H9 (cell line): ENCODE results near the gene NAP1L1. TPM values are rescaled to one million over a fixed set of nuclear protein-coding genes. Genes with fewer than 3 reads are reported as not detected.

Source experiments
- DNase-seq: peaks from one replicate; pipeline ENCODE4 v3.0.0-alpha.2; 2017
- H2AFZ ChIP-seq: one replicate; pipeline ENCODE4 v1.6.1; 2013; ENCODE audit warnings: mild to moderate bottlenecking, low read length, control low read depth, moderate library complexity
- H2AK5ac ChIP-seq: 2 replicates; pipeline ENCODE4 v1.6.1; 2013; ENCODE audit warnings: low read length, control low read depth, mixed read lengths; ENCODE audit not compliant: insufficient read length
- H2BK120ac ChIP-seq: one replicate; pipeline ENCODE4 v1.6.1; 2013; ENCODE audit warnings: low read depth, mild to moderate bottlenecking, low read length, control low read depth, inconsistent platforms; ENCODE audit not compliant: poor library complexity, severe bottlenecking
- H2BK12ac ChIP-seq: 2 replicates; pipeline ENCODE4 v1.6.1; 2013; ENCODE audit warnings: low read length, control low read depth, mixed read lengths, low read depth; ENCODE audit not compliant: insufficient read length
- H2BK15ac ChIP-seq: 2 replicates; pipeline ENCODE4 v1.6.1; 2013; ENCODE audit warnings: low read depth, low read length, control low read depth
- H2BK20ac ChIP-seq: one replicate; pipeline ENCODE4 v1.6.1; 2013; ENCODE audit warnings: low read depth, mild to moderate bottlenecking, low read length, control low read depth, inconsistent platforms; ENCODE audit not compliant: poor library complexity, severe bottlenecking
- H2BK5ac ChIP-seq: 2 replicates; pipeline ENCODE4 v1.6.1; 2013; ENCODE audit warnings: low read length, control low read depth, mixed read lengths; ENCODE audit not compliant: insufficient read length
- H3K14ac ChIP-seq: 2 replicates; pipeline ENCODE4 v1.6.1; 2013; ENCODE audit warnings: low read length, control low read depth; ENCODE audit not compliant: insufficient read depth
- H3K18ac ChIP-seq: 2 replicates; pipeline ENCODE4 v1.6.1; 2013; ENCODE audit warnings: low read depth, mild to moderate bottlenecking, mixed read lengths, low read length, control low read depth; ENCODE audit not compliant: insufficient read length
- H3K23ac ChIP-seq: 2 replicates; pipeline ENCODE4 v1.6.1; 2013; ENCODE audit warnings: low read length, control low read depth, mixed read lengths, low read depth; ENCODE audit not compliant: insufficient read length
- H3K23me2 ChIP-seq: 2 replicates; pipeline ENCODE4 v1.6.1; 2013; ENCODE audit warnings: low read depth, mild to moderate bottlenecking, mixed read lengths, low read length, control low read depth; ENCODE audit not compliant: insufficient read length, poor library complexity, severe bottlenecking
- H3K27ac ChIP-seq: 2 replicates; pipeline ENCODE4 v1.5.1; 2013; ENCODE audit warnings: low read length, control low read depth, mixed read lengths, low read depth; ENCODE audit not compliant: insufficient read length
- H3K27me3 ChIP-seq: 2 replicates; pipeline ENCODE4 v1.6.1; 2013; ENCODE audit warnings: low read length, control low read depth, inconsistent platforms; ENCODE audit not compliant: insufficient read depth
- H3K4ac ChIP-seq: 2 replicates; pipeline ENCODE4 v1.6.1; 2013; ENCODE audit warnings: low read depth, mild to moderate bottlenecking, control low read depth, inconsistent platforms, low read length, moderate library complexity
- H3K4me1 ChIP-seq: 2 replicates; pipeline ENCODE4 v1.6.1; 2013; ENCODE audit warnings: low read length, control low read depth, inconsistent platforms; ENCODE audit not compliant: insufficient read depth
- H3K4me2 ChIP-seq: 2 replicates; pipeline ENCODE4 v1.6.1; 2013; ENCODE audit warnings: low read length, control low read depth, mixed read lengths; ENCODE audit not compliant: insufficient read length, insufficient read depth
- H3K56ac ChIP-seq: 2 replicates; pipeline ENCODE4 v1.6.1; 2013; ENCODE audit warnings: low read depth, mild to moderate bottlenecking, mixed read lengths, low read length, control low read depth; ENCODE audit not compliant: insufficient read length
- H3K79me1 ChIP-seq: 2 replicates; pipeline ENCODE4 v1.6.1; 2013; ENCODE audit warnings: low read depth, mild to moderate bottlenecking, moderate library complexity, low read length, control low read depth, inconsistent platforms; ENCODE audit not compliant: insufficient read depth, poor library complexity, severe bottlenecking
- H3K79me2 ChIP-seq: 2 replicates; pipeline ENCODE4 v1.6.1; 2013; ENCODE audit warnings: low read length, control low read depth, inconsistent platforms; ENCODE audit not compliant: insufficient read depth
- H3K9ac ChIP-seq: 2 replicates; pipeline ENCODE4 v1.6.1; 2013; ENCODE audit warnings: low read length, control low read depth, mixed read lengths; ENCODE audit not compliant: insufficient read length; ENCODE audit errors: extremely low read depth
- H3K9me3 ChIP-seq: one replicate; pipeline ENCODE4 v1.6.1; 2013; ENCODE audit warnings: low read depth, low read length, inconsistent platforms; ENCODE audit not compliant: control insufficient read depth
- H3T11ph ChIP-seq: one replicate; pipeline ENCODE4 v1.6.1; 2013; ENCODE audit warnings: mild to moderate bottlenecking, low read length, control low read depth, inconsistent platforms
- H4K20me1 ChIP-seq: one replicate; pipeline ENCODE4 v1.6.1; 2013; ENCODE audit not compliant: control insufficient read depth, insufficient read length, insufficient read depth
- H4K5ac ChIP-seq: 2 replicates; pipeline ENCODE4 v1.6.1; 2013; ENCODE audit warnings: low read depth, mild to moderate bottlenecking, mixed read lengths, low read length, control low read depth; ENCODE audit not compliant: insufficient read length
- H4K8ac ChIP-seq: replicated peaks from 2 replicates; pipeline ENCODE4 v1.6.1; 2013; ENCODE audit warnings: low read length, control low read depth, mixed read lengths, low read depth; ENCODE audit not compliant: insufficient read length
- H4K91ac ChIP-seq: 2 replicates; pipeline ENCODE4 v1.6.1; 2013; ENCODE audit warnings: low read depth, mild to moderate bottlenecking, moderate library complexity, mixed read lengths, low read length, control low read depth; ENCODE audit not compliant: insufficient read length
- H3K27ac Mint-ChIP-seq, 3 experiments: 2 replicates in 2 of 3; 3 replicates in 1 of 3; pipeline ENCODE4 v1.8.0; 2020 to 2021; ENCODE audit warnings: mixed read lengths in 3 of 3, mild to moderate bottlenecking in 1 of 3, moderate library complexity in 1 of 3
- H3K27me3 Mint-ChIP-seq: 2 replicates; pipeline ENCODE4 v1.8.0; 2021; ENCODE audit warnings: low read depth, mild to moderate bottlenecking, moderate library complexity, mixed read lengths
- H3K36me3 Mint-ChIP-seq, 3 experiments: 2 replicates in 2 of 3; 3 replicates in 1 of 3; pipeline ENCODE4 v1.8.0; 2020 to 2021; ENCODE audit warnings: low read depth in 3 of 3, mixed read lengths in 3 of 3; ENCODE audit not compliant: insufficient read depth in 1 of 3
- H3K4me1 Mint-ChIP-seq, 2 experiments: 2 replicates each; pipeline ENCODE4 v1.8.0; 2020; ENCODE audit warnings: mixed read lengths in 2 of 2
- H3K4me3 Mint-ChIP-seq, 2 experiments: 2 replicates in 1 of 2; 3 replicates in 1 of 2; pipeline ENCODE4 v1.8.0; 2020 to 2021; ENCODE audit warnings: mild to moderate bottlenecking in 2 of 2, mixed read lengths in 2 of 2, moderate library complexity in 1 of 2
- H3K9me3 Mint-ChIP-seq, 2 experiments: 2 replicates in 1 of 2; 3 replicates in 1 of 2; pipeline ENCODE4 v1.8.0; 2020; ENCODE audit warnings: mild to moderate bottlenecking in 2 of 2, mixed read lengths in 2 of 2, moderate library complexity in 1 of 2
- CTCF ChIP-seq: fragments of 200-600 bp; sonication (generic); conservative IDR thresholded peaks from 3 replicates; pipeline ENCODE4 v1.8.0; 2021; ENCODE audit warnings: antibody characterized with exemption, mild to moderate bottlenecking
- WGBS: extraction: QIAGEN DNeasy Blood & Tissue Kit; methylation state at CpG from one replicate; pipeline ENCODE4 v1.1.7; 2013; ENCODE audit warnings: missing lambda C conversion rate, low lambda C conversion rate, mixed read lengths; ENCODE audit not compliant: insufficient read length; ENCODE audit errors: extremely low coverage; 5-methylcytosine and 5-hydroxymethylcytosine counted together
- total RNA-seq: library from RNA; stranded (reverse); gene quantifications from 2 replicates; pipeline ENCODE4 v1.2.1, GENCODE V29; 2021

Gene NAP1L1
- total RNA-seq, 1 experiment from 2014 or later = 1,012 TPM

GRCh38 chr12:76064904-76065303 lies 19.6 kb downstream of the NAP1L1 start:
- Histone ChIP-seq H4K91ac (no peak overlapping the region), H3K27me3 (no peaks in the 10 kb centered on the region), H3K9ac (no peak overlapping the region), H2BK120ac (no peak overlapping the region), H4K20me1 (no peaks in the 10 kb centered on the region), H2BK20ac (no peak overlapping the region), H2BK12ac (no peak overlapping the region), H3K27ac (no peak overlapping the region), H2AFZ (no peak overlapping the region), H2BK15ac (no peak overlapping the region), H2BK5ac (no peak overlapping the region), H4K8ac (no peak overlapping the region), H3K4me1 (no peaks in the 10 kb centered on the region; the same call in 1 of the 2 replicates), H3K4ac (no peak overlapping the region), H3K79me2 (peaks cover 35% of the 10 kb centered on the region; the same call in 1 of the 2 replicates), H3K4me2 (no peak overlapping the region), H3T11ph (no peak overlapping the region), H3K23me2 (no peaks in the 10 kb centered on the region), H3K23ac (no peak overlapping the region), H4K5ac (no peak overlapping the region), H3K9me3 (no peaks in the 10 kb centered on the region), H3K14ac (no peak overlapping the region), H3K56ac (no peak overlapping the region), H3K18ac (no peak overlapping the region), H2AK5ac (no peak overlapping the region), H3K79me1 (peaks cover 5% of the 10 kb centered on the region)
- DNase-seq = no peak
- TF ChIP-seq CTCF = no peak
- peak overlapping the region in 1 of 3 experiments; percentile 90; a peak in 2 of 7 replicates for H3K27ac Mint-ChIP-seq
- H3K4me3 Mint-ChIP-seq = no peak overlapping the region
- no CpG with 5 or more reads among the region's 1 CpG for WGBS
- H3K36me3 Mint-ChIP-seq = peaks cover 61 to 89% (median 88%) of the 10 kb centered on the region in 3 experiments
- no peaks in the 10 kb centered on the region for H3K27me3 Mint-ChIP-seq
- H3K4me1 Mint-ChIP-seq = peaks cover 27 to 44% of the 10 kb centered on the region in 2 experiments
- H3K9me3 Mint-ChIP-seq = peaks cover 3% of the 10 kb centered on the region in 2 experiments; a peak in 2 of 5 replicates
